ENCODE results near the gene MISP.

Gene MISP

GRCh38 chr19:810883-811489 lies 60.1 kb downstream of the MISP start:
- H3K9me3 ChIP-seq (ENCODE audit: control insufficient read depth, low read length), result no peaks in the 10 kb centered on the region
- no peaks in the 10 kb centered on the region for H3K4me1 ChIP-seq (ENCODE audit: control insufficient read depth, insufficient read depth, low read length)
- WGBS, 2 experiments, result 93 to 95% methylated on average over 24 to 25 of the region's 25 CpGs
- H3K4me3 ChIP-seq (ENCODE audit: insufficient read depth, low read depth, low read length), result no peak overlapping the region
- peak overlapping the region; percentile 50 for H3K27ac ChIP-seq (ENCODE audit: insufficient read depth, low read depth, low read length, poor library complexity, severe bottlenecking)
- peaks cover 63% of the 10 kb centered on the region for H3K36me3 ChIP-seq (ENCODE audit: control insufficient read depth, insufficient read depth, low read length)
- H3K27me3 ChIP-seq (ENCODE audit: control insufficient read depth, insufficient read depth, low read length, poor library complexity, severe bottlenecking), result no peaks in the 10 kb centered on the region

DNA sequence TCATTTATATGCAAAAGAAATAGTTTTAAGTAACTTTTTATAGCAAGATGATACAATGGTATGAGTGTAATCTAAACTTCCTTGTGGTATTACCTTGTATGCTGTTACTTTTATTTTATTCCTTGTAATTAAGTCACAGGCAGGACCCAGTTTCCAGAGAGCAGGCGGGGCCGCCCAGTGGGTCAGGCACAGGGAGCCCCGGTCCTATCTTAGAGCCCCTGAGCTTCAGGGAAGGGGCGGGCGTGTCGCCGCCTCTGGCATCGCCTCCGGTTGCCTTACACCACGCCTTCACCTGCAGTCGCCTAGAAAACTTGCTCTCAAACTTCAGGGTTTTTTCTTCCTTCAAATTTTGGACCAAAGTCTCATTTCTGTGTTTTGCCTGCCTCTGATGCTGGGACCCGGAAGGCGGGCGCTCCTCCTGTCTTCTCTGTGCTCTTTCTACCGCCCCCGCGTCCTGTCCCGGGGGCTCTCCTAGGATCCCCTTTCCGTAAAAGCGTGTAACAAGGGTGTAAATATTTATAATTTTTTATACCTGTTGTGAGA lies 60.7 kb downstream of the MISP start:
- 95 to 96% methylated on average over 20 of the region's 20 CpGs for WGBS, 2 experiments
- Histone ChIP-seq H3K9me3 (ENCODE audit: control insufficient read depth, low read length) (no peaks in the 10 kb centered on the region), H3K4me1 (ENCODE audit: control insufficient read depth, insufficient read depth, low read length) (no peaks in the 10 kb centered on the region), H3K27me3 (ENCODE audit: control insufficient read depth, insufficient read depth, low read length, poor library complexity, severe bottlenecking) (no peaks in the 10 kb centered on the region), H3K4me3 (ENCODE audit: insufficient read depth, low read depth, low read length) (no peak overlapping the region), H3K27ac (ENCODE audit: insufficient read depth, low read depth, low read length, poor library complexity, severe bottlenecking) (no peak overlapping the region), H3K36me3 (ENCODE audit: control insufficient read depth, insufficient read depth, low read length) (peaks cover 57% of the 10 kb centered on the region)

DNA sequence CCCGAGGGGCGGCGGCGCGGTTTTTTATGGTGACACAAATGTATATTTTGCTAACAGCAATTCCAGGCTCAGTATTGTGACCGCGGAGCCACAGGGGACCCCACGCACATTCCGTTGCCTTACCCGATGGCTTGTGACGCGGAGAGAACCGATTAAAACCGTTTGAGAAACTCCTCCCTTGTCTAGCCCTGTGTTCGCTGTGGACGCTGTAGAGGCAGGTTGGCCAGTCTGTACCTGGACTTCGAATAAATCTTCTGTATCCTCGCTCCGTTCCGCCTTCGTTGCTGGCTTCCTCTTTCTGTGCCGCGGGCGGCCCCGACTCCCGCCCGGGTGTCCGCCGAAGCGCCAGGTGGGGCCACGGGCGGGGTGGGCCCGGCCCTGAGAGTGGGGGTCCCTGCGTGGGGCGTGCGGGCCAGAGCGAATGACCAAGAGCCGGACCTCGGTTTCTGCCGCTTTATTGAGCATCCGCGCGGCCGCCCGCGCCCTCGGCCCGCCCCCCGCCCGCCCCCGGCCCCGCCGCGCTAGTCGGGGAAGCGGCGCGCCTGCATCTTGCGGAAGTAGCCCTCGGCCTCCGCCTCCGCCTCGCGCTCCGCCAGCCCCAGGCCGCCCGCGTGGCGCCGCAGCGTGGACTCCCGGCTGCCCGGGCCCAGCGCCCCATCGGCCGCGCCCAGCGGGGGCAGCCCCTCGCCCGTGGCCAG lies 61.3 kb downstream of the MISP start:
- Histone ChIP-seq H3K27me3 (ENCODE audit: control insufficient read depth, insufficient read depth, low read length, poor library complexity, severe bottlenecking) (no peaks in the 10 kb centered on the region), H3K4me3 (ENCODE audit: insufficient read depth, low read depth, low read length) (no peak overlapping the region), H3K36me3 (ENCODE audit: control insufficient read depth, insufficient read depth, low read length) (peaks cover 52% of the 10 kb centered on the region), H3K27ac (ENCODE audit: insufficient read depth, low read depth, low read length, poor library complexity, severe bottlenecking) (no peak overlapping the region), H3K9me3 (ENCODE audit: control insufficient read depth, low read length) (no peaks in the 10 kb centered on the region), H3K4me1 (ENCODE audit: control insufficient read depth, insufficient read depth, low read length) (no peaks in the 10 kb centered on the region)
- WGBS, 2 experiments, result 96 to 97% methylated on average over 80 of the region's 80 CpGs

- Histone ChIP-seq H3K27me3 (ENCODE audit: control insufficient read depth, insufficient read depth, low read length, poor library complexity, severe bottlenecking) (no peaks in the 10 kb centered on the region), H3K27ac (ENCODE audit: insufficient read depth, low read depth, low read length, poor library complexity, severe bottlenecking) (no peak overlapping the region), H3K4me1 (ENCODE audit: control insufficient read depth, insufficient read depth, low read length) (no peaks in the 10 kb centered on the region), H3K9me3 (ENCODE audit: control insufficient read depth, low read length) (no peaks in the 10 kb centered on the region), H3K36me3 (ENCODE audit: control insufficient read depth, insufficient read depth, low read length) (peaks cover 46% of the 10 kb centered on the region), H3K4me3 (ENCODE audit: insufficient read depth, low read depth, low read length) (no peak overlapping the region)
- WGBS, 2 experiments, result 96 to 97% methylated on average over 72 of the region's 72 CpGs
Measured at GRCh38 chr19:812747-813218, 61.9 kb downstream of the MISP start.

DNA sequence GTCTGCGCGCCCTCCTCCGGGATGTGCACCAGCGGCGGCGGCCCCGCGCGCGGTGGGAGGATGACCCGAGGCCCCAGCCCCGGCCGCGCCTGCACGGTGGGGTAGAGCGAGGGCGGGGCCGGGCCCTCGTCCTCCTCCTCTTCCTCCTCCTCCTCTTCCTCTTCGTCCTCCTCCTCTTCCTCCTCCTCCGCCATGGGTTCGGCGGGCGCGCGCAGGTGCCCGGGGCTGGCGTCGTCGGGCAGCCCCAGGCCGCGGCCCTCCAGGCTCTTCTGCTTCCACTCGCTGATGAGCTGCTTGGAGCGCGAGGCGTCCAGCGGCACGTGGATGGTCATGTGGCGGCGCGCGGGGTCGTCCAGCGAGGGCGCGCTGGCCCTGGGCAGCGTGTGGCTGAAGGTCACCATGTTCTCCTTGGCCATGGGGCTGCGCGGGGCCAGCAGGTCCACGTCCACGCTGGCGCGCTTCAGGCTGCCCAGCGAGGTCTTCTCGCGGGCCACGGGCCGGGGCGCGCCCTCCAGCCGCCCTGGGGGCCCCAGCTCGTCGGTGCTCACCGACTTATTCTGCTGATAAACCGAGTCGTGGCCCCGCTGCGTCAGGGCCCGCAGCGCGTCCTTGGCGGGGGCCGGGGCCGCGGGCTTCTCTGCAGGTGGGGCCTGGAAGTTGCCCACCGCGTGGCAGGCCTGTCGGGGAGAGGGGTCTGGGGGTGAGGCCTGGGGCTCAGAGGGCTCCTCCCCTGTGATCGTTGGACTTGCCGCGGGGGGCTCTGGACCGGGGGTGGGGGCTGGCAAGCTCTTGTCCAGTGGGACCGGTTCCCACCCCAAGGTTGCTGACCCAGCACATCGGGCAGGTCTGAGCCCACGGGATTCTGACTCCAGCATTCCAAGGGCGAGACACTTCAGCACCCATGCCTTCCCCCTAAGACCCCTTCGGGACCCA lies 62.6 kb downstream of the MISP start:
- Histone ChIP-seq H3K36me3 (ENCODE audit: control insufficient read depth, insufficient read depth, low read length) (peaks cover 43% of the 10 kb centered on the region), H3K9me3 (ENCODE audit: control insufficient read depth, low read length) (no peaks in the 10 kb centered on the region), H3K27me3 (ENCODE audit: control insufficient read depth, insufficient read depth, low read length, poor library complexity, severe bottlenecking) (no peaks in the 10 kb centered on the region), H3K4me1 (ENCODE audit: control insufficient read depth, insufficient read depth, low read length) (no peaks in the 10 kb centered on the region), H3K4me3 (ENCODE audit: insufficient read depth, low read depth, low read length) (no peak overlapping the region), H3K27ac (ENCODE audit: insufficient read depth, low read depth, low read length, poor library complexity, severe bottlenecking) (no peak overlapping the region)
- 94 to 96% methylated on average over 87 of the region's 87 CpGs for WGBS, 2 experiments

All from ectodermal cell (in vitro differentiated cells).